ENCODE measurements around the gene TRPT1.

DNA sequence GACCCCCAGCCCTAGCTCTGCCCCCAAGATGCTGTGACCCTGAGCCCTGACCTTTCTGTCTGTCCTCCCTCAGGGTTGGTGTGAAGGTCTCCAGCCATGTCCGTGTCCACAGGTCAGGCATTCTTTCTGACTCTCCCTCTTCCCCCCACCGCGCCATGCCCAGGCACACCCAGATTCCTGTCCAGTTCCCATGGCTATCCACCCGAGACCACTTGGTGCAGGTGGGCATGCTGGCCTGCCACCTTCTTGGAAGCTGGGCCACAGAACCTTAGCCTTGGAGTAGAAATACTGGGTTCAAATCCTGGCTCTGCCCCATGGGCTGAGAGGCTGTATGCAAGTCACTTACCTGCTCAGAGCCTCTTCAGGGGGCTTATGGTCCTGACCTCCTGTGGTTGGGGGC lies 23.1 kb upstream of the TRPT1 start:
- TF ChIP-seq, protein P1, sequence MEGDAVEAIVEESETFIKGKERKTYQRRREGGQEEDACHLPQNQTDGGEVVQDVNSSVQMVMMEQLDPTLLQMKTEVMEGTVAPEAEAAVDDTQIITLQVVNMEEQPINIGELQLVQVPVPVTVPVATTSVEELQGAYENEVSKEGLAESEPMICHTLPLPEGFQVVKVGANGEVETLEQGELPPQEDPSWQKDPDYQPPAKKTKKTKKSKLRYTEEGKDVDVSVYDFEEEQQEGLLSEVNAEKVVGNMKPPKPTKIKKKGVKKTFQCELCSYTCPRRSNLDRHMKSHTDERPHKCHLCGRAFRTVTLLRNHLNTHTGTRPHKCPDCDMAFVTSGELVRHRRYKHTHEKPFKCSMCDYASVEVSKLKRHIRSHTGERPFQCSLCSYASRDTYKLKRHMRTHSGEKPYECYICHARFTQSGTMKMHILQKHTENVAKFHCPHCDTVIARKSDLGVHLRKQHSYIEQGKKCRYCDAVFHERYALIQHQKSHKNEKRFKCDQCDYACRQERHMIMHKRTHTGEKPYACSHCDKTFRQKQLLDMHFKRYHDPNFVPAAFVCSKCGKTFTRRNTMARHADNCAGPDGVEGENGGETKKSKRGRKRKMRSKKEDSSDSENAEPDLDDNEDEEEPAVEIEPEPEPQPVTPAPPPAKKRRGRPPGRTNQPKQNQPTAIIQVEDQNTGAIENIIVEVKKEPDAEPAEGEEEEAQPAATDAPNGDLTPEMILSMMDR (IDR thresholded peaks at IDR 0.05), result no peak
- no peak for TF ChIP-seq POLR2A (IDR thresholded peaks at IDR 0.05)
